Measurements from ENCODE around the gene CDK14. TPM values are rescaled to one million over a fixed set of nuclear protein-coding genes. Genes with fewer than 3 reads are reported as not detected.

CDK14 gene
- total RNA-seq, 4 donors from 2014 or later = 22.2 to 36.3 (median 28.6) TPM

DNA sequence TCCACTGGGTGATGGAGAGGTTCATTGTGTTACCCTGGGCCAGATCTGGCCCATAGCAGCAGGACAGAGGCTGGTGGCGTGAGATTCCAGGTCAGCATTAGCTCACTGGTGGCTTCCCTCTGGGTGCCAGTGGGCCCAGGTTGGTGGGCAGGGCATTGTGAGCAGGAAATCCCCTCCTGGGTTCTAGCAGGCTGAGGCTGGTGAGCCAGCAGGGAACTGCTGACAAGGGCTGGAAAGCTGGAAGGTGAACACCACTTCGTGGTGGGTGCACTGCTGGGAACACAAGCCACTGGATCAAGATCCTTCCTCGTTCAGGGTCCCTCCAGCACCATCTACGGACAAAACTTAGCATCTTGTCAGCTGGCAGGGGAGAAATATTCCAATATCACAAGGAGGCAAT lies 408.9 kb downstream of the CDK14 start:
- TF ChIP-seq EP300 (IDR thresholded peaks at IDR 0.05) (no peak), POLR2A (IDR thresholded peaks at IDR 0.05) (no peak)
- TF ChIP-seq, protein P1, sequence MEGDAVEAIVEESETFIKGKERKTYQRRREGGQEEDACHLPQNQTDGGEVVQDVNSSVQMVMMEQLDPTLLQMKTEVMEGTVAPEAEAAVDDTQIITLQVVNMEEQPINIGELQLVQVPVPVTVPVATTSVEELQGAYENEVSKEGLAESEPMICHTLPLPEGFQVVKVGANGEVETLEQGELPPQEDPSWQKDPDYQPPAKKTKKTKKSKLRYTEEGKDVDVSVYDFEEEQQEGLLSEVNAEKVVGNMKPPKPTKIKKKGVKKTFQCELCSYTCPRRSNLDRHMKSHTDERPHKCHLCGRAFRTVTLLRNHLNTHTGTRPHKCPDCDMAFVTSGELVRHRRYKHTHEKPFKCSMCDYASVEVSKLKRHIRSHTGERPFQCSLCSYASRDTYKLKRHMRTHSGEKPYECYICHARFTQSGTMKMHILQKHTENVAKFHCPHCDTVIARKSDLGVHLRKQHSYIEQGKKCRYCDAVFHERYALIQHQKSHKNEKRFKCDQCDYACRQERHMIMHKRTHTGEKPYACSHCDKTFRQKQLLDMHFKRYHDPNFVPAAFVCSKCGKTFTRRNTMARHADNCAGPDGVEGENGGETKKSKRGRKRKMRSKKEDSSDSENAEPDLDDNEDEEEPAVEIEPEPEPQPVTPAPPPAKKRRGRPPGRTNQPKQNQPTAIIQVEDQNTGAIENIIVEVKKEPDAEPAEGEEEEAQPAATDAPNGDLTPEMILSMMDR (IDR thresholded peaks at IDR 0.05) = no peak
- H3K9me3 ChIP-seq = no peaks in the 10 kb centered on the region
- no peak for DNase-seq (ENCODE audit: low spot score in 2 of 2)
- 89 to 95% methylated on average over 4 of the region's 4 CpGs for WGBS, 2 donors
- H3K36me3 ChIP-seq = peaks cover 0 to 5% (median 0%) of the 10 kb centered on the region in 3 donors
- no peaks in the 10 kb centered on the region for H3K27me3 ChIP-seq
- no peak overlapping the region for H3K27ac ChIP-seq
- no peak overlapping the region for H3K4me3 ChIP-seq
- no peaks in the 10 kb centered on the region for H3K4me1 ChIP-seq

DNA sequence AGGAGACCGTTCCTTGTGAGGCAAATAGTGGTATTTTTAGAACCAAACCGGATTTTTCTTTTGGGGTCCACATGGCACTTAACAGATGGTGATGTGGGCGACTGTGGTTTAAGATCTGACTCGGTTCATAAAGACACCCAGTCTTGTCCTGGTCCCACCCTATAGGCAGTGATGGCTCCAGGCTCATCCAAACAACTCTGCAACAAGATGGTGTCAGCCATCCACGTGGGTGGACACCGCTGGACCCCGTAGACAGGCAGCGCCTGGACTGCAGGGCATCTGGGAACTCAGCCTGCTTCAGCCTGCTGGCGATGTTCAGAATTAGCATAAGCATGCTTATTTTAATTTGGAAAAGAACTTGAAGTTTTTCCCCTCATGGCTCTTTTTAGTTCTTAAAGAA lies 409.7 kb downstream of the CDK14 start:
- TF ChIP-seq, protein P1 (IDR thresholded peaks at IDR 0.05) = no peak
- no peak for TF ChIP-seq POLR2A (IDR thresholded peaks at IDR 0.05)
- TF ChIP-seq EP300 (IDR thresholded peaks at IDR 0.05) = no peak
- Histone ChIP-seq H3K36me3 (peaks cover 0 to 5% (median 0%) of the 10 kb centered on the region in 3 donors), H3K27me3 (no peaks in the 10 kb centered on the region), H3K9me3 (no peaks in the 10 kb centered on the region), H3K4me1 (no peaks in the 10 kb centered on the region), H3K4me3 (no peak overlapping the region), H3K27ac (no peak overlapping the region)
- 84 to 86% methylated on average over 9 of the region's 9 CpGs for WGBS, 2 donors
- no peak for DNase-seq (ENCODE audit: low spot score in 2 of 2)

DNA sequence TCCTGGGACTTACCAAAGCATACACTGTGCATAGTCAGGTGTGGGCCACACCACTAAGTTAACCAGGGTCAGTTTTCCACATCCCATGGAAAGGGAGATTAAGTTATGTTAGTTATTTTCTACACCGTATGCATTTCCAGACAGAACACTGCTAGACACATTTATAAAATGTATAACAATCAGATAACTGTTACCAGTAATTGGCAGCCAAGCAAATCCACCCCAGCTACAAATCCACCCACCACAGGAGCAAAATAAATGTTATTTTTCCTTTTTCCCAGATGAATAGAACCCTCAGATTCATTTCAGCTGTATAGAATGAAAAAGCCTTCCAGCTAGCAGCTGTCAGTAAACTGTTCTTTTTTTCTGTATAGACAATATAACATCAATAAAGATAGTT lies 411.2 kb downstream of the CDK14 start:
- no peak for DNase-seq (ENCODE audit: low spot score in 2 of 2)
- Histone ChIP-seq H3K27ac (no peak overlapping the region), H3K4me1 (no peaks in the 10 kb centered on the region), H3K36me3 (peaks cover 0 to 5% (median 0%) of the 10 kb centered on the region in 3 donors), H3K4me3 (no peak overlapping the region), H3K9me3 (peaks cover 0 to 9% (median 0%) of the 10 kb centered on the region in 4 donors), H3K27me3 (no peaks in the 10 kb centered on the region)
- 30 to 39% methylated on average over 1 of the region's 1 CpG for WGBS, 2 donors
- TF ChIP-seq POLR2A (IDR thresholded peaks at IDR 0.05) = no peak
- no peak for TF ChIP-seq EP300 (IDR thresholded peaks at IDR 0.05)
- TF ChIP-seq, protein P1 (IDR thresholded peaks at IDR 0.05) = no peak

DNA sequence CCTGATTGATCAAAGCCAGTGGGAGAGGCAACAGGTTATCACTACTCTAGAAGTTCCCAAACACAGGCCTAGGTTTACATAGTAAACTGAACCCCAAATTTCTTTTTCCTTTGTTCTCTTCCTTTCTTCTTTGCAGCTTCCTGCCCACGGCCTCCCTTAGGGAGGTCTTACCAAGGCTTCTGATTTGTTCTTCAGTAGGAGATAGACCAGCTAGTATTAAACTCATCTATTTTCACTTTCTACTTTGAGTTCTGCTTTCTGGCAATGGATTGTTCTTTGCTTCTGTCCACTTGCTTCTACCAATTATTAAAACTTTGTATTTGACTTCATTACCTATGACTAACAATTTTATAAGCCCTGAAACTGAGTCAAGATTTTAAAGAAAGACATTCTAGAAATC lies 417.0 kb downstream of the CDK14 start:
- WGBS, 2 donors = 86 to 90% methylated on average over 1 of the region's 1 CpG
- H3K27me3 ChIP-seq = no peaks in the 10 kb centered on the region
- H3K4me3 ChIP-seq = no peak overlapping the region
- peaks cover 0 to 9% (median 0%) of the 10 kb centered on the region in 4 donors for H3K9me3 ChIP-seq
- TF ChIP-seq EP300 (IDR thresholded peaks at IDR 0.05) = no peak
- TF ChIP-seq, protein P1 (IDR thresholded peaks at IDR 0.05) = no peak
- TF ChIP-seq POLR2A (IDR thresholded peaks at IDR 0.05) = no peak
- DNase-seq (ENCODE audit: low spot score in 2 of 2) = no peak
- no peak overlapping the region for H3K27ac ChIP-seq
- H3K36me3 ChIP-seq = no peaks in the 10 kb centered on the region
- H3K4me1 ChIP-seq = no peaks in the 10 kb centered on the region

DNA sequence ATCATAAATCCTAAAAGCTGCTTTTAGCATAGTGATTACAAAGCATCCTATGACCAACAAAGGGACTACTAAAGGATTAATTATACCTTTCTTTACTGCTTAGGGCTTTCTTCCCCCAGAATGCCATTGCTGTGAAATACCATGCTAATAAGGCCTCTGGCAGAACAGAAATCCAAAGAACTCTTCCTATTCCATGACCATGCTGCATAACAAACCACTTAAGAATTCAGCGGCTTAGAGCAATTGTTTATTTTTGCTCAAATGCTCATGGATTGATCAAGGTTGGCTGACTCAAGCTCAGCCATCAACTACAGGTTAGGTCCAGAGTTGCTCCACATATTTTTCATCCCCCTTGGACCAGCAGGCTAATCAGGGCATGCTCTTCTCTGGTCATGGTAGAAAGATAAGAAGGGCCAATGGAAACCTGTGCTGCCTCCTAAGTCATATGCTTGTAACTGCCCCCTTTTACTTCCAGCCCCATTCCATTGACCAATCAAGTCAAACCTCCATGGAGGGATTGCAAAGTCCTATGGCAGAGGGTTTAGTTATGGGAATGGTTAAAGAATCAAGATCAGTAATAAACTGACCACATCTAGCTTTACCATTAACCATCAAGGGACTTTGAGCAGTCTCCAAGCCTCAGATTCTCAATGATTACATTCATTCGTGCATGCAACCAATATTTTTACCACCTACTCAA lies 423.7 kb downstream of the CDK14 start:
- Histone ChIP-seq H3K36me3 (no peaks in the 10 kb centered on the region), H3K4me3 (no peak overlapping the region), H3K4me1 (no peaks in the 10 kb centered on the region), H3K9me3 (no peaks in the 10 kb centered on the region), H3K27me3 (no peaks in the 10 kb centered on the region), H3K27ac (no peak overlapping the region)
- WGBS, 2 donors = 89 to 94% methylated on average over 2 of the region's 2 CpGs
- TF ChIP-seq, protein P1 (IDR thresholded peaks at IDR 0.05) = no peak
- TF ChIP-seq POLR2A (IDR thresholded peaks at IDR 0.05) (no peak), EP300 (IDR thresholded peaks at IDR 0.05) (no peak)
- no peak for DNase-seq (ENCODE audit: low spot score in 2 of 2)
